IMR-90 (cell line): Measurements from ENCODE around the gene EML5. TPM values are rescaled to one million over a fixed set of nuclear protein-coding genes. Genes with fewer than 3 reads are reported as not detected.
A peak's percentile ranks its signal among the peaks of the same experiment; 100 is the strongest.

Experiments
- ATAC-seq: fragments of 200-7000 bp; cut with Tn5 transposase; 2 replicates; pipeline ENCODE4 v1.9.1; 2020; ENCODE audit warnings: low read depth, mild to moderate bottlenecking, moderate library complexity
- BruUV-seq: library from RNA; stranded (reverse); fragments of 400-500 nt; replicated peaks from 2 replicates; lab custom pipeline; 2021; lab: Mats Ljungman, UMichigan
- CTCF ChIA-PET: fragments of 300-600 bp; formaldehyde crosslinking; extraction: SDS; loops from one replicate; lab custom pipeline; 2021; ENCODE audit warnings: antibody characterized with exemption; lab: Yijun Ruan, JAX
- POLR2A ChIA-PET: fragments of 300-600 bp; sonication (Branson Sonifier 250); formaldehyde crosslinking; loops from one replicate; lab custom pipeline; 2022; ENCODE audit warnings: antibody characterized with exemption; ENCODE audit not compliant: unreplicated experiment; lab: Charles Lee
- DNase-seq: peaks from one replicate; pipeline ENCODE4 v3.0.0; 2013
- H2AFZ ChIP-seq: replicated peaks from 2 replicates; pipeline ENCODE3; 2013; ENCODE audit warnings: low read length, mild to moderate bottlenecking; ENCODE audit not compliant: poor library complexity
- H2AK5ac ChIP-seq: 2 replicates; pipeline ENCODE4 v1.6.1; 2013; ENCODE audit warnings: low read depth, low read length, inconsistent platforms
- H2AK9ac ChIP-seq: replicated peaks from 2 replicates; pipeline ENCODE3; 2013; ENCODE audit warnings: mild to moderate bottlenecking, low read depth, low read length, moderate library complexity; ENCODE audit not compliant: poor library complexity
- H2BK120ac ChIP-seq: 2 replicates; pipeline ENCODE4 v1.6.1; 2013; ENCODE audit warnings: low read depth, low read length, inconsistent platforms
- H2BK15ac ChIP-seq: 3 replicates; pipeline ENCODE4 v1.6.1; 2013; ENCODE audit warnings: low read depth, low read length, inconsistent platforms
- H2BK20ac ChIP-seq: 2 replicates; pipeline ENCODE4 v1.6.1; 2013; ENCODE audit warnings: low read depth, mild to moderate bottlenecking, inconsistent platforms, low read length, moderate library complexity
- H2BK5ac ChIP-seq: 2 replicates; pipeline ENCODE4 v1.6.1; 2013; ENCODE audit warnings: mild to moderate bottlenecking, low read depth, low read length, inconsistent platforms; ENCODE audit not compliant: poor library complexity, severe bottlenecking
- H3K14ac ChIP-seq: replicated peaks from 2 replicates; pipeline ENCODE4 v1.6.1; 2013; ENCODE audit warnings: low read depth, low read length, inconsistent platforms
- H3K18ac ChIP-seq: 2 replicates; pipeline ENCODE4 v1.6.1; 2013; ENCODE audit warnings: low read depth, low read length, control low read depth
- H3K23ac ChIP-seq: 2 replicates; pipeline ENCODE4 v1.6.1; 2013; ENCODE audit warnings: low read depth, low read length, inconsistent platforms
- H3K27ac ChIP-seq: 2 replicates; pipeline ENCODE4 v1.5.1; 2013; ENCODE audit warnings: mild to moderate bottlenecking, control low read depth, low read length; ENCODE audit not compliant: insufficient read depth
- H3K27me3 ChIP-seq: 2 replicates; pipeline ENCODE4 v1.6.1; 2013; ENCODE audit warnings: low read length; ENCODE audit not compliant: control insufficient read depth, insufficient read depth
- H3K36me3 ChIP-seq: 2 replicates; pipeline ENCODE4 v1.6.1; 2013; ENCODE audit warnings: low read length, mixed read lengths; ENCODE audit not compliant: control insufficient read depth, insufficient read depth
- H3K4ac ChIP-seq: 2 replicates; pipeline ENCODE4 v1.6.1; 2013; ENCODE audit warnings: low read depth, low read length, inconsistent platforms
- H3K4me1 ChIP-seq: 2 replicates; pipeline ENCODE4 v1.6.1; 2013; ENCODE audit warnings: low read length, mixed read lengths; ENCODE audit not compliant: control insufficient read depth, insufficient read depth
- H3K4me2 ChIP-seq: 2 replicates; pipeline ENCODE4 v1.6.1; 2013; ENCODE audit warnings: low read depth, mild to moderate bottlenecking, control low read depth, low read length, moderate library complexity
- H3K4me3 ChIP-seq: 2 replicates; pipeline ENCODE4 v1.5.1; 2013; ENCODE audit warnings: low read depth, mild to moderate bottlenecking, control low read depth, low read length, moderate library complexity; ENCODE audit not compliant: insufficient read depth
- H3K56ac ChIP-seq: 2 replicates; pipeline ENCODE4 v1.6.1; 2013; ENCODE audit warnings: low read length, inconsistent platforms; ENCODE audit not compliant: insufficient read depth; ENCODE audit errors: extremely low read depth
- H3K79me1 ChIP-seq, 2 experiments: 2 replicates each; pipeline ENCODE4 v1.6.1; 2013; ENCODE audit warnings: low read length in 2 of 2, inconsistent platforms in 1 of 2, low read depth in 1 of 2
- H3K9ac ChIP-seq: 2 replicates; pipeline ENCODE4 v1.6.1; 2013; ENCODE audit warnings: low read depth, low read length, control low read depth
- H3K9me1 ChIP-seq: 2 replicates; pipeline ENCODE4 v1.6.1; 2013; ENCODE audit warnings: low read length, inconsistent platforms; ENCODE audit not compliant: insufficient read depth
- H3K9me3 ChIP-seq: 2 replicates; pipeline ENCODE4 v1.6.1; 2013; ENCODE audit warnings: low read length; ENCODE audit not compliant: control insufficient read depth, insufficient read depth
- H4K20me1 ChIP-seq: 2 replicates; pipeline ENCODE4 v1.6.1; 2013; ENCODE audit warnings: low read length, inconsistent platforms; ENCODE audit not compliant: insufficient read depth
- H4K5ac ChIP-seq: 2 replicates; pipeline ENCODE4 v1.6.1; 2013; ENCODE audit warnings: mild to moderate bottlenecking, low read depth, low read length, control low read depth
- H4K8ac ChIP-seq, 2 experiments: 2 replicates each; pipeline ENCODE4 v1.6.1; 2013; ENCODE audit warnings: low read depth in 2 of 2, low read length in 2 of 2, control low read depth in 1 of 2, inconsistent platforms in 1 of 2
- H4K91ac ChIP-seq: 2 replicates; pipeline ENCODE4 v1.6.1; 2013; ENCODE audit warnings: low read depth, low read length, inconsistent platforms; ENCODE audit not compliant: insufficient read depth
- BHLHE40 ChIP-seq: fragments of 150-350 bp; IDR thresholded peaks from 2 replicates; pipeline ENCODE4 v1.6.1; 2016; ENCODE audit warnings: mild to moderate bottlenecking, low read depth, low read length
- CEBPB ChIP-seq: IDR thresholded peaks from 2 replicates; pipeline ENCODE4 v1.6.1; 2012; ENCODE audit warnings: low read depth, low read length, improper control_type of control experiment
- CHD1 ChIP-seq: IDR thresholded peaks from 2 replicates; pipeline ENCODE4 v1.6.1; 2012; ENCODE audit warnings: low read depth, low read length, improper control_type of control experiment
- FOS ChIP-seq: fragments of 150-350 bp; IDR thresholded peaks from 2 replicates; pipeline ENCODE4 v1.6.1; 2016; ENCODE audit warnings: low read depth, low read length
- MAFK ChIP-seq: IDR thresholded peaks from 2 replicates; pipeline ENCODE4 v1.6.1; 2012; ENCODE audit warnings: low read depth, low read length, improper control_type of control experiment
- MXI1 ChIP-seq: IDR thresholded peaks from 2 replicates; pipeline ENCODE4 v1.6.1; 2012; ENCODE audit warnings: low read depth, mild to moderate bottlenecking, low read length, moderate library complexity, borderline replicate concordance
- POLR2A ChIP-seq: IDR thresholded peaks from 2 replicates; pipeline ENCODE4 v1.6.1; 2012; ENCODE audit warnings: mild to moderate bottlenecking, low read depth, low read length
- RAD21 ChIP-seq: IDR thresholded peaks from 2 replicates; pipeline ENCODE4 v1.6.1; 2012; ENCODE audit warnings: low read length, improper control_type of control experiment
- RCOR1 ChIP-seq: IDR thresholded peaks from 2 replicates; pipeline ENCODE4 v1.6.1; 2012; ENCODE audit warnings: mild to moderate bottlenecking, low read length, improper control_type of control experiment; ENCODE audit not compliant: insufficient replicate concordance
- RFX5 ChIP-seq: IDR thresholded peaks from 2 replicates; pipeline ENCODE4 v1.8.0; 2012; ENCODE audit warnings: low read depth, mild to moderate bottlenecking, low read length, moderate library complexity
- SMC3 ChIP-seq: fragments of 150-350 bp; IDR thresholded peaks from 2 replicates; pipeline ENCODE4 v1.6.1; 2016; ENCODE audit warnings: low read depth, mild to moderate bottlenecking, antibody characterized with exemption, low read length, moderate library complexity
- USF2 ChIP-seq: fragments of 150-350 bp; IDR thresholded peaks from 2 replicates; pipeline ENCODE4 v1.6.1; 2017; ENCODE audit warnings: mild to moderate bottlenecking, antibody characterized with exemption, low read length, low read depth
- WGBS, 2 experiments: methylation state at CpG; one replicate each; pipeline versions ENCODE4 v1.1.5 to v1.1.7; 2013; ENCODE audit warnings: missing lambda C conversion rate in 2 of 2; ENCODE audit not compliant: insufficient read length in 1 of 2; ENCODE audit errors: extremely low coverage in 2 of 2; 5-methylcytosine and 5-hydroxymethylcytosine counted together
- dilution Hi-C: fragments of 300-500 bp; cut with HindIII; formaldehyde crosslinking; loops from one replicate; pipeline ENCODE4 v1.14.3; 2018; ENCODE audit warnings: low sequenced_read_pairs; ENCODE audit not compliant: unreplicated experiment
- in situ Hi-C: fragments of 300-500 bp; cut with MboI; formaldehyde crosslinking; loops from 3 replicates; pipeline ENCODE4 v1.14.3; 2019; ENCODE audit warnings: low sequenced_read_pairs, inconsistent platforms, mixed read lengths
- intact Hi-C: fragments of 100-400 bp; cut with micrococcal nuclease; formaldehyde crosslinking; loops from 2 replicates; pipeline ENCODE4 v1.10.0; 2022
- polyA plus RNA-seq, 3 experiments: library from polyadenylated mRNA; depleted of rRNA; stranded (reverse); fragments of >200 nt; gene quantifications; 2 replicates each; pipeline ENCODE4 v1.2.3, GENCODE V29; 2012; ENCODE audit warnings: low replicate concordance in 1 of 3
- total RNA-seq: library from RNA; depleted of rRNA; stranded (reverse); fragments of >200 nt; gene quantifications from 2 replicates; pipeline ENCODE4 v1.2.3, GENCODE V29; 2012
- TF ChIP-seq, protein P1 (sequence below): conservative IDR thresholded peaks from 2 replicates; pipeline ENCODE4 v1.5.1; 2012; ENCODE audit warnings: mild to moderate bottlenecking, low read depth, low read length, improper control_type of control experiment

Gene EML5
- total and polyA plus RNA-seq, 2 of the 4 experiments (the other 2 are of a cell fraction): 8.1 to 22.2 TPM

- H3K23ac ChIP-seq: no peak overlapping the region
- H3K9ac ChIP-seq: no peak overlapping the region
- dilution Hi-C loops: no loop called here
- H4K5ac ChIP-seq: no peak overlapping the region
- ChIA-PET CTCF (no interaction called here), POLR2A (no interaction called here)
- no peaks in the 10 kb centered on the region for H3K9me1 ChIP-seq
- no peak overlapping the region for H3K4me2 ChIP-seq
- intact Hi-C loops: no loop called here
- no peak overlapping the region for H3K56ac ChIP-seq
- no peaks in the 10 kb centered on the region for H4K20me1 ChIP-seq
- no peaks in the 10 kb centered on the region for H3K36me3 ChIP-seq
- no TSS peak for BruUV-seq
- H4K91ac ChIP-seq: no peak overlapping the region
- no peaks in the 10 kb centered on the region for H3K4me1 ChIP-seq
- no peak overlapping the region for H2AK9ac ChIP-seq
- no peak overlapping the region for H3K4me3 ChIP-seq
- no peak overlapping the region for H2BK15ac ChIP-seq
- no peaks in the 10 kb centered on the region for H3K9me3 ChIP-seq
- no peak overlapping the region for H4K8ac ChIP-seq
- H2AK5ac ChIP-seq: no peak overlapping the region
- H3K79me1 ChIP-seq: no peaks in the 10 kb centered on the region
- no peak overlapping the region for H2BK20ac ChIP-seq
- no peak overlapping the region for H2BK5ac ChIP-seq
- peak overlapping the region; percentile 14 for H2AFZ ChIP-seq
- no peak overlapping the region for H3K27ac ChIP-seq
- no peak overlapping the region for H3K18ac ChIP-seq
- no peaks in the 10 kb centered on the region for H3K27me3 ChIP-seq
- TF ChIP-seq MAFK (no peak), RCOR1 (no peak), POLR2A (no peak), CHD1 (no peak), RFX5 (no peak), USF2 (no peak), SMC3 (no peak), CEBPB (no peak), RAD21 (no peak), FOS (no peak), MXI1 (no peak), BHLHE40 (no peak)
- TF ChIP-seq, protein P1, sequence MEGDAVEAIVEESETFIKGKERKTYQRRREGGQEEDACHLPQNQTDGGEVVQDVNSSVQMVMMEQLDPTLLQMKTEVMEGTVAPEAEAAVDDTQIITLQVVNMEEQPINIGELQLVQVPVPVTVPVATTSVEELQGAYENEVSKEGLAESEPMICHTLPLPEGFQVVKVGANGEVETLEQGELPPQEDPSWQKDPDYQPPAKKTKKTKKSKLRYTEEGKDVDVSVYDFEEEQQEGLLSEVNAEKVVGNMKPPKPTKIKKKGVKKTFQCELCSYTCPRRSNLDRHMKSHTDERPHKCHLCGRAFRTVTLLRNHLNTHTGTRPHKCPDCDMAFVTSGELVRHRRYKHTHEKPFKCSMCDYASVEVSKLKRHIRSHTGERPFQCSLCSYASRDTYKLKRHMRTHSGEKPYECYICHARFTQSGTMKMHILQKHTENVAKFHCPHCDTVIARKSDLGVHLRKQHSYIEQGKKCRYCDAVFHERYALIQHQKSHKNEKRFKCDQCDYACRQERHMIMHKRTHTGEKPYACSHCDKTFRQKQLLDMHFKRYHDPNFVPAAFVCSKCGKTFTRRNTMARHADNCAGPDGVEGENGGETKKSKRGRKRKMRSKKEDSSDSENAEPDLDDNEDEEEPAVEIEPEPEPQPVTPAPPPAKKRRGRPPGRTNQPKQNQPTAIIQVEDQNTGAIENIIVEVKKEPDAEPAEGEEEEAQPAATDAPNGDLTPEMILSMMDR: no peak
- no peak overlapping the region for H2BK120ac ChIP-seq
- 55% methylated on average over 2 of the region's 6 CpGs; no CpG with 5 or more reads in 1 of the 2 experiments for WGBS, 2 experiments
- H3K14ac ChIP-seq: no peak overlapping the region
- H3K4ac ChIP-seq: no peak overlapping the region
- no peak for DNase-seq
- no peak for ATAC-seq
- in situ Hi-C loops: no loop called here
These were observed 9.8 kb upstream of the EML5 start for GRCh38 chr14:88802596-88802995.
